Upper lobe of left lung (tissue), 4 donors: ENCODE measurements around the gene CDH11.

Experiments
- CTCF ChIP-seq, 6 experiments: fragments of 450-650 bp in 4 of 6; fragments of 200-600 bp in 2 of 6; sonication (generic) in 2 of 6; IDR thresholded peaks; one replicate each; pipeline ENCODE4 v1.5.1; 2016 to 2019; ENCODE audit warnings: antibody characterized with exemption in 6 of 6
- POLR2AphosphoS5 ChIP-seq, 2 donors: sonication (generic); formaldehyde crosslinking; IDR thresholded peaks; one replicate each; pipeline ENCODE4 v1.5.1; 2017; ENCODE audit warnings: antibody characterized with exemption in 2 of 2

GRCh38 chr16:65041667-65042066 is 80.2 kb downstream of the CDH11 start:
- no peak for TF ChIP-seq CTCF (IDR thresholded peaks at IDR 0.05)
- TF ChIP-seq POLR2AphosphoS5 (IDR thresholded peaks at IDR 0.05) = no peak
